Measurements from ENCODE around the gene COA3. TPM values are rescaled to one million over a fixed set of nuclear protein-coding genes. Genes with fewer than 3 reads are reported as not detected.
A peak's percentile ranks its signal among the peaks of the same experiment; 100 is the strongest.
"Not testable (repeated sequence)": the region's sequence is repeated elsewhere in the genome, so short reads cannot be mapped to it uniquely, and the experiment has no call there.

The COA3 gene
- total RNA-seq, 1 experiment from 2014 or later = 124 TPM

GRCh38 chr17:42782166-42783061, 16.1 kb downstream of the COA3 start:
- DNase-seq (ENCODE audit: low spot score) = no peak

DNA sequence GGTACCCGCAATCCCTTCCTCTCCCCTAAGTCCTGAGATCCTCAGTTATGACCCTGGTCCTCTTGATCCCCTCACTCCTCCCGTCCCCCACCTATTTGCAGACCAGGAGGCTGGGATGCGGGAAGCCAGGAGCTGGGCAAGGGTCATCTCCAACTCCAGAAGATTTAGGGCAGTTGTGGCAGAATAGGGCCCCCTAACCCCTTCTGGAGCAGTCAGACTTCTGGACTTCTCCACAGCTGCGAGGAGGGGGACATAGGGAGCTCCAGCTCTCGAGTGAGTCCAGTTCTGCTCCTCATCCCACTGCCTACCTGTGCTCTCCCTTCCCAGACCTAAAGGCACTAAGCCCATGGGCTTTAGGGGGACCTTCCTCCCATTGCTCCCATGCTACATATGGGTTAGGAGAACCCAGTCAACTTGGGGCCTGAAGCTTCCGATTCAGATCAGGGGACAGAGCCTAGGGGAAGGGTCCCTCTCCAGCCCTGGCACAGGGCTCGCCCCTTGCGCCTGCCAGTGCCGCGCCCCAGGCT, 16.8 kb downstream of the COA3 start:
- no peak for DNase-seq (ENCODE audit: low spot score)

GRCh38 chr17:42780851-42781638, 17.5 kb downstream of the COA3 start:
- no peak for DNase-seq (ENCODE audit: low spot score)

DNA sequence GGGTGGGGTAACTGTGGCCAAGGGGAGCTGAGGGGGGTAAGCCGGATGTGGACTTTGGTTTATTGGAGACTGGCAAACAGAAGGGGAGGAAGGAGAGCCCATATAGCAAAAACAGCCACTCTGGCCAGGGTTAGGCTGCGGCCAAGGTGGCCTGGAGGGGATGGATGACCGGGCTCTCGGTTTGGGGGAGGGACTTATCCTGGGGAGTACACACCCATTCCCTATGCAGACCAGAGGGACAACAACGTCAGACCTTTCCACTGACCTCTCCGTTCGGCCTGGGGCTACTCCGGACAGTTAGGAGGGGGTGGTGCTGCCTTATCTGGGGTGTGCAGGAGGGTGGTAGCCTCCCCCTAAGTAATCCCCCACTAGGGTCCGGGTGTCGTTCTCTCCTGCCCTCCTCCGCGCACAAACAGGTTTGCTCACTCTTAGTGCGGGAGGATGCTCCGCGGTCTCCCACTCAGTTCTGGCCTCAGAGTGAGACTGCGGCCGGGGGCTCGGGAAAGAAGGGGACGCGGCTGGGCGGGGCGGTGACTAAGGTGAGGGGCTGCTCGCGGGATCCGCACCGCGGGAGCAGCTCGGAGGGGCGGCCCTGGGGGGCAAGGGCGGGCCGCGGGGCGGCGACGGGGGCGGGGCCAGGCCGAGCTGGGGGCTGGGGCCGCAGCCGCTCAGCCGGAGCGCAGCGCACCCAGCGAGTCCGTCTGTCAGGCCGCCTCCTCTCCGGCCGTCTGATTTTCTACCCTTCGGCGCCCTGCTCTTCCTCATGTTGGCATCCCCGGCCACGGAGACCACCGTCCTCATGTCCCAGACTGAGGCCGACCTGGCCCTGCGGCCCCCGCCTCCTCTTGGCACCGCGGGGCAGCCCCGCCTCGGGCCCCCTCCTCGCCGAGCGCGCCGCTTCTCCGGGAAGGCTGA, 18.3 kb downstream of the COA3 start, which contains the start of gene WNK4:
TSS of gene WNK4 (plus strand) at position 675 of the 915 bp plus-strand sequence. CDS start at position 764, 89 bp downstream.
- DNase-seq (ENCODE audit: low spot score) = no peak

DNA sequence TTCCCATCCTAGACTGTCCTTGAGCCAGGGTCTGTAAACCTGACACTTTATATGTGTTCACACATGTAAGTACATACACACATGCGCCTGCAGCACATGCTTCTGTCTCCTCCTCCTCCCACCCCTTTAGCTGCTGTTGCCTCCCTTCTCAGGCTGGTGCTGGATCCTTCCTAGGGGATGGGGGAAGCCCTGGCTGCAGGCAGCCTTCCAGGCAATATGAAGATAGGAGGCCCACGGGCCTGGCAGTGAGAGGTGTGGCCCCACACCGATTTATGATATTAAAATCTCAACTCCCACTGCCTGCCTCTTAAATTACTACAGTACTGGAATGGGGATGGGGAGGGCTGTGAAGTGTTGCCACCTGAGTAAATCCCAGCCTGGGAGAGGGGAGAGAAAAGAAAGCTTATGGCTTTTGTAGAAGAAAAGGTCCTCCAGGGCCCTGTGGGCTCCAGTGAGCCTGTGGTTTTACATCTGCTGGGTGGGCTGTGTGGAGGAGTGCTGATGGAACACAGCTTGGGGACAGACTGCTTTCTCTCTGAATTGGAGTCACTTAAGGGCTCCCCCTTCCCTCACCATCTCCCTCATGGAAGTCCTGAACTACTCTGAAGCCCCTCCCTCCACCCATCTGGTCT, 19.1 kb downstream of the COA3 start:
- DNase-seq (ENCODE audit: low spot score) = no peak

DNA sequence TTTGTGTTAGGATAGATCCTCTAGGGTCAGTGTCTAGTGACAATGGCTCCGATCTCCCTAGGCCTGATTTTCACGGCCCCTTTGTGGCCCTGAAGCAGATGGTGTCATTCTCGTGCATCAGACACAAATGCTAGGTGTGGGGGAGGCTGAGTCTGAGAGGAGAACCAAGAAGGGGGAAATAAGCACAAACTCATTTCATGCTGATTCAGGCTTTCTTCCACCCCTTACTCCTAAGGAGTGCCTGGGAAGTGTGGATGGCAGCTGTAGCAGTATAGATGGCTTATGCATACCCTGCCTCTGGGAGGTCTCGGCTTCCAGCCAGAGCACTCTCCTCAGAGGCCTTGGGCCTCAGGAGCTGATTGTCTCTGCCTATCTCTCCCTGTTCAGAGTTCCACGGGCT, 19.9 kb downstream of the COA3 start:
- DNase-seq (ENCODE audit: low spot score) = no peak

DNA sequence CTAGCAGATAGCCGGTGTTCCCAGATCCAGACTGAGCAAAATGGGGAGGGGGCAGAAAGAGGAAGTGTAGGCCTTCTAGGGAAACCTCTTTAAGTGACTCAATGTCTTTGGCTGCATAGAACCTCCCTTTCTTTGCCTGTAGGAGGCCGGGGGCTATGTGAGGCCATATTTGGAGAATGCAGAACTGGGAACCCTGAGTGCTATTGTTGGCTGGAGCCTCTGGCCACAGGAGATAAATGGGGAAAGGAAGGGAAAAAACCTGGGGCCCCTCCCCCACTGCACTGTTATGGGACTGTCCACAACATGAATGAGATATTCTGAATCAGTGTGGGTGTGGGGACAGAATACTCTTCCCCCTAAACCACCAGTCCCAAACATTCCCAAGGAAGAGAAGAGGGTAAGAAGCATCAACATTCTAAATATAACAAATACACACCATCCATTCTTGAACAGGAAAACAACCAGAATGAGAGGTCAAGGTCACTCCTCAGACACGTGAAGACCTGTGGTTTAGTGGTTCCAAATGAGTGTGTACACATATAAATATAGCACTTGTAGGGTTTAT, 22.9 kb downstream of the COA3 start:
- DNase-seq (ENCODE audit: low spot score) = no peak

- DNase-seq (ENCODE audit: low spot score) = no peak
Measured at GRCh38 chr17:42774066-42774745, 24.3 kb downstream of the COA3 start.

GRCh38 chr17:42773290-42774035, 25.0 kb downstream of the COA3 start, which contains the start of gene VPS25:
TSS of gene VPS25 (plus strand) at chr17:42773449. CDS start at chr17:42773476, 27 bp downstream.
- peak; percentile 79 for DNase-seq (ENCODE audit: low spot score)

DNA sequence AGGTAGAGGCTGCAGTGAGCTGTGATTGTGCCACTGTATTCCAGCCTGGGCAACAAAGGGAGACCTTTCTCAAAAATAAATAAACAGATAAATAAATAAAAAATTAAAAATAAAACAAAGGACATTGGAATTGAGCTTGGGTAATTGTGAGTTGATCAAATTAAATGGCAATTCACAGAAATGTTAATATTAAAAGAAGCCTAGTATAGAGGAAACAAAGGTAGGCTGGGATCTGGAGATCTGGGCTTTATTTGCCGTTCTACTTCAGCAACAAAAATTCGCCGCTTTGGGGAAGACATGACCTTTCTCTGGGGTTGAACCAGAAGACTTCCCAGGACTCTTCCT, 25.6 kb downstream of the COA3 start:
- DNase-seq (ENCODE audit: low spot score) = no peak

DNA sequence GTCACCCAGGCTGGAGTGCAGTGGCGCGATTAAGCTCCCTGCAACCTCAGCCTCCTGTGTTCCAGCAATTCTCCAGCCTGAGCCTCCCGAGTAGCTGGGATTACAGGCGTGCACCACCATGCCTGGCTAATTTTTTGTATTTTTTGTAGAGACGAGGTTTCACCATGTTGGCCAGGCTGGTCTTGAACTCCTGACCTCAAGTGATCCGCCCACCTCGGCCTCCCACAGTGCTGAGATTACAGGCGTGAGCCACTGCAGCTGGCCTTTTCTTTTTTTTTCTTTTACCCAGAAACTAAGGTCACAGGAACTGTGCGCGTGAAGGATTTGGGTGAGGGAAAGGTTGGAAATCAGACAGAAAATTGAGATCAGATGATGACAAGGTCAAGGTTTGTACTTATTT, 28.5 kb downstream of the COA3 start:
- DNase-seq (ENCODE audit: low spot score) = not testable (repeated sequence)

DNA sequence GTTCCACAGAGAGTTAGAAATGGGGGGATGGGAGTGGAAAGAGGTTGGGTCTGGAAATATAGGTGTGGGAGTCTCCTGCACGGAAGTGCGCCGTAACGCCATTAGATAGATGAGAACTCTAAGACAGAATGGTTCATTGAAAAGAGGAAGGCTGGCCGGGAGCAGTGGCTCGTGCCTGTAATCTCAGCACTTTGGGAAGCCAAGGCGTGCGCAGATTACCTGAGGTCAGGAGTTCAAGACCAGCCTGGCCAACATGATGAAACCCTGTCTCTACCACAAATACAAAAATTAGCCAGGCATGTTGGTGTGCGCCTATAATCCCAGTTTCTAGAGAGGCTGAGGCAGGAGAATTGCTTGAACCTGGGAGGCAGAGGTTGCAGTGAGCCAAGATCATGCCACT, 30.5 kb downstream of the COA3 start:
- not testable (repeated sequence) for DNase-seq (ENCODE audit: low spot score)

GRCh38 chr17:42767512-42767911, 31.0 kb downstream of the COA3 start:
- DNase-seq (ENCODE audit: low spot score) = no peak

- DNase-seq (ENCODE audit: low spot score) = no peak
Measured at GRCh38 chr17:42766124-42766523, 32.4 kb downstream of the COA3 start.

DNA sequence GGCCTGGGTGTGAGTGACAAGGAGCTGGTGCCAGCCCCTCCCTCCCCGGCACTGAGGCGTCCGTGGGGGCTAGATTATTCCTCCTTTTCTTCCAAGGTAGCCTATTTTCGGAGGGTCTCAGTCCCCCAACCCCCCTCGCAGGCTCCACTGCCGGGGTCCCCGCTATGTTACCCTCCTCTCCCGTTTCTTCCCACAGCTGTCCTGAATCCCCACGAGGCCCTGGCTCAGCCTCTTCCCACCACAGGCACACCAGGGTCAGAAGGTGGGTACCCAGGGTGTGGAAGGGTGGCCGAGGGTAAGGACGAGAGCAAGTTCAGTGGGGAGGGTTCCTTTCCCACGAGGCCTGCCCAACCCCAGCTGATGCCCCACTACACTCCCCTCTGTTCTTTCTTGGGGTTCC, 36.9 kb downstream of the COA3 start:
- no peak for DNase-seq (ENCODE audit: low spot score)

DNA sequence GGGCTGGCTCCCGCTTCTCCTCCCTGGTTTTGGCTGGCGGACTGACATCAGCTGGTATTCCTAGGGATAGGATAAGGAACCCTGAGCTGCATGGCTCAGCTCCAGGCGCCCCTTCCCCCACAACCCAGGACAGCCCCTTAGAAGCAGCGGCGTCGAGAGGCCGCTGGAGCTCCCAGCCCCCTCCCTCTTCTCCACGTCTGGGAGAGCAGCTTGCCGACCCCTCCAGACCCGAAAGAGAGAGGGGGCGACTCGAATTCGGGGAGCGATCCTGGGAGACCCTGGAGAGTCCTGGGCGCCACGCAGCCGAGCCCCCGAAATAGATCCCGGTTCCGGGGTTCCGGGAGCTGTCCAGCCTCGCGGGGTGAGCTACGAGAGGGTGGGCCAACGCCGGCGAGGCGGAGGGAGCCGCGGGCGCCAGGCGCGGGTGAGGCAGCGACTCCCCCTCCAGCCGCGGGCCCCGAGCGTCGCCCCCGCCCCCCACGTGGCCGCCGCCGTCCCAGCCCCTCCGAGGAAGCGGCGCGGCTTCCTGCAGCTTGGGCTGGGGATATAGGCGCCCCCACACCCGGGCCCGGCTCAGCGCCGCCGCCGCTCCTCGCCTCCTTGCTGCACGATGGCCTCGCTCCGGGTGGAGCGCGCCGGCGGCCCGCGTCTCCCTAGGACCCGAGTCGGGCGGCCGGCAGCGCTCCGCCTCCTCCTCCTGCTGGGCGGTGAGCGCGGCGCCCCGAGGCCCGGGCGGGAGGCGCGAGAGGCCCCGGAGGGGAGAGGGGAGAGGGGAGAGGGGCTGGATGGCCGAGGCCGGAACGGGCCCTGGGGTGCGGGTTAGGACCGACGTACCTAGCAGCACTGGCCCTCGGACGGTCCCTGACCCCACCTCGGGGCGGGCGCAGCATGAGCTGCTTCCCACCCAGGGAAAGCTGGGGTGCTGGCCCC, 37.6 kb downstream of the COA3 start, which contains the start of gene RAMP2:
TSS of gene RAMP2 (plus strand) at position 576 of the 930 bp plus-strand sequence. CDS start at position 611, 35 bp downstream.
- no peak for DNase-seq (ENCODE audit: low spot score)

DNA sequence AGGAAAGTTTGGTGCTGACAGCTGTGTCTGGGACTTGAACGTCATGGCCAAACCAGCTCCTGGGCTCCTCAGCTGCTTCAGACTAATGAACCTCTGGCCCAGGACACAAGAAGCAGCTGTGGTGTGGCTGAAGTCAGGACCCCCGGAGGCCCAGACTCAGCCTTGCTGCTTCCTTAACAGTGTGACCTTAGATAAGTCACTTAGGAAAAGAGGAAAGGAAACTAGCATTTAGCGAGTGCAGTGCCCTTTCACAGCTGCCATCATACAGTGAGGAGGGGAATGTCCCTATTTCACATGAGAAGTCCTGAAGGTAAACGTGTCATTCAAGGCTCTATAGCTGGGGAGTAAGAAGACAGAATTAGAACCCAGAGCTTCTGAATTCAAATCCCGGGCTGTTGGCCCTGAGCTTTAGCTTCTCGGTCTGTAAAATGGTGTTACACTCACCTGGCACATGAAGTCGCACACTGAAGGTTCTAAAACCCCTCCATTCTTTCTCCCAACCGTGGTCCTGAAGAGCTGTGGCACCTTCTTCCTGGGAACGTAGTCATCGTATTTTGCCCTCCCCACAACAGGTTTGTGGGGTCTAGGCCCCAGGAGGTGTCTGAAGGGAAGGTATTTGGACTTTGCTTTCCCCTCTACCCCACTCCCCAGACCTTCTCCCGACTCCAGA, 38.4 kb downstream of the COA3 start:
- no peak for DNase-seq (ENCODE audit: low spot score)
